Measurements from ENCODE around the gene PSME3IP1.

DNA sequence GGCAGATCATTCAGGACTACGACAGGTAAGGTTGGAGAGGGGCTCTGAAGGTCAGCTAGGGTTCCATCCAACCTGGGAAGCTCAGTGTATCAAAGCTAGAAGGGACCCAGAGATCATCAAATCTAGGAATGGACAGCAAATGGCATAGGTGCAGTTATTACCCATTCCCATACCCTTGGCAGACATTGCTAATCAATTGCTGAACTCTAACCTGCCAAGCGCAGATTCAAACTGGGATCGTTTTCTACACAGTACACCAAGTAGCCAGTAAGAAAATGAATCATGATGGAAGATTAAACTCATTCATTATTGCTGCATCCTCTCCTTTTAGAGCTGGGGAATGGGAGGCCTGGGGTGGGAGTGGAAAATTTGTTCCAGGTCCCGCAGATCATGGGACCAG is 59.9 kb downstream of the PSME3IP1 start:
- TF ChIP-seq, protein P1, sequence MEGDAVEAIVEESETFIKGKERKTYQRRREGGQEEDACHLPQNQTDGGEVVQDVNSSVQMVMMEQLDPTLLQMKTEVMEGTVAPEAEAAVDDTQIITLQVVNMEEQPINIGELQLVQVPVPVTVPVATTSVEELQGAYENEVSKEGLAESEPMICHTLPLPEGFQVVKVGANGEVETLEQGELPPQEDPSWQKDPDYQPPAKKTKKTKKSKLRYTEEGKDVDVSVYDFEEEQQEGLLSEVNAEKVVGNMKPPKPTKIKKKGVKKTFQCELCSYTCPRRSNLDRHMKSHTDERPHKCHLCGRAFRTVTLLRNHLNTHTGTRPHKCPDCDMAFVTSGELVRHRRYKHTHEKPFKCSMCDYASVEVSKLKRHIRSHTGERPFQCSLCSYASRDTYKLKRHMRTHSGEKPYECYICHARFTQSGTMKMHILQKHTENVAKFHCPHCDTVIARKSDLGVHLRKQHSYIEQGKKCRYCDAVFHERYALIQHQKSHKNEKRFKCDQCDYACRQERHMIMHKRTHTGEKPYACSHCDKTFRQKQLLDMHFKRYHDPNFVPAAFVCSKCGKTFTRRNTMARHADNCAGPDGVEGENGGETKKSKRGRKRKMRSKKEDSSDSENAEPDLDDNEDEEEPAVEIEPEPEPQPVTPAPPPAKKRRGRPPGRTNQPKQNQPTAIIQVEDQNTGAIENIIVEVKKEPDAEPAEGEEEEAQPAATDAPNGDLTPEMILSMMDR (IDR thresholded peaks at IDR 0.05): no peak
- no peak for TF ChIP-seq POLR2A (IDR thresholded peaks at IDR 0.05)

Data from body of pancreas (tissue), 4 donors.